ENCODE measurements around the gene MGAT5.

Gene MGAT5

DNA sequence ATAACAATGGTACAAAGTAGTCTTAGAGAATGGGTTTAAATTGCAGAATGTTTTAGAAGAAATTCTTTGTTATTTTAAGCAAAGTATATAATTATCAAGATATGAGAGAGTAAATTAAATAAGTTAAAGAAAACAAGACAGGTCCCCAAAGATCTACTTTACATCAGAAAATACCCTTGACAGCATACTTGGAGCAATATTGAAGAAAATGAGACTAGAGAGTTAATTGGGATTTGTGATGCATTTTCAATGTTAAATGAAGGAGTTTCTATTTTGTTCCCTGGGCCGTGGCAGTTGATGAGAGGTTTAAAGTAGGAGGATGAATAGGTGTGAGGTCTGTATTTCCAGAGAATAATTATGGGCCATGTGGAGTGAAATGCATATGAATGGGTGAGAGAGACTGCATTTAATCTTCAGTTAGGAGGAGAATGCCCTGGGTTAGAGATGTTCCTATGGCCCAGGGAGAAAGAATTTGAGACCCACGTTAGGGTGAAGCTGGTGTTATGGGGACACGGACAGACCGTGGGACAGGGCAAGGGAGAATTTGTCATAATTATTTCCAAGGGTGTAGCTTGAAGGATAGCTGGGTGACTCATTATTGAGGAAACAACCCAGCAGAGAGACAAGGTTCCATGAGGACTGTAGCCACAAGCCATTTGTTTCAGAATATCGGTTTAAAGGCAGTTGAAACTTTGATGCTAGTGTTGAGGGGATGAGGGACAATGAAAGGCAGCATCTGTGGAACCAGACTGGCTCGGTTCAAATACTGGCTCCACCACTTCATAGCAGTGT is 22.7 kb downstream of the MGAT5 start:
- no peak for DNase-seq

- no peak for DNase-seq
These were observed 23.4 kb downstream of the MGAT5 start for GRCh38 chr2:134277223-134277622.

DNA sequence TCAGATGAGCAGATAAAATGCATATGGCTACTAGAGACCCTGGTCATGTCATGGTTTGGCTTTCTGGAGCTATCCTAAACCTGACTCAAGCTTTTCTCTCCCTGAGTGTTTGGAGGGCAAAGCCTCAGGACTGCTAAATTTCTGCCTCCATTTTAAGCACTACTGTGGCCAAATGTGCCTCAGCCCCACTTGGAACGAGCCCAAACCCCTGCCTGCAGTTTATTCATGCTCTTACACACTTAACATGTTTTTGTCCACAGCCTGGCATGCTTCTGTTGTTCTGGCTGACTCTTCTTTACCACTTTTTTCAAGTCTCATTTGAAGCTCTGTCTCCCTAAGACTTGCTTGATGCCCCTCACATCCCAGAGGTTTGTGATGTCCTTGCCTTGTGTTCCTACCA is 24.7 kb downstream of the MGAT5 start:
- no peak for DNase-seq

- DNase-seq: no peak
These were observed 25.5 kb downstream of the MGAT5 start for GRCh38 chr2:134279417-134279816.

DNA sequence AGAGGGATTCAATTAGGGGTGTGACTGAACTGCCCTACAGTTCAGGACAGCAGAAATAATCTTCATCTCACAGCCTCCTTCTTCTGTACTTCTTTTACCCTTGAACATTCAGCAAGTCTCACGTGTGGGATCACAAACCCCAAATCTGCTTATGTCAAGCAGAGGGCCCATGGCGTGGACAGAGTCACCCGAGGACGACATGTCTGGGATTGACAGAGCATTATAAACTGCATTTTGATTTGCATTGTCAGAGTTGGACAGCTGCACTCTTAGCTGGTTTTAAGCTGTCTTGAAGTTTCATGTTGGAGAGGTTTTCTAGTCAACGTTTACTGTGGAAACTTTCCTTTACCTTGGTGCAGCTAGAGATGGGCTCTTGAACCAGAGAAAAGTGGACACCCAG is 26.4 kb downstream of the MGAT5 start:
- no peak for DNase-seq

DNA sequence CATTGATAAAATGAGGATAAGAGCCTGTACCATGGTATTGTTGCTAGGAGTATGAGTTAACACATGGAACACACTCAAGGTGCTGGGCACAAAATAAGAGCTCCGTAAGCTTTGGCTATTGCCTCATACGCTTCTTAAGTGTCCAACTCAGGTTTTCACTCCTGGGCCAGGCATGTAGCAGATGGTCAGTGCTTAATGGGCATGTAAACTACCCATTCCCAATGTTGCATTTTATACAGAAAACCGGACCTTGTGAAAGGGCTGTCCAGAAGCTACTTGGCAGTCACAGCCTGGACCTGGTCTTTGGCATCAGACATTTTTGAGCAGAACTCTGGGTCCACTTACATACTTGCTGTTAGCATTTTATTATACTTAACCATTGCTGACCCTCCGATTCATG is 26.9 kb downstream of the MGAT5 start:
- DNase-seq: no peak

DNA sequence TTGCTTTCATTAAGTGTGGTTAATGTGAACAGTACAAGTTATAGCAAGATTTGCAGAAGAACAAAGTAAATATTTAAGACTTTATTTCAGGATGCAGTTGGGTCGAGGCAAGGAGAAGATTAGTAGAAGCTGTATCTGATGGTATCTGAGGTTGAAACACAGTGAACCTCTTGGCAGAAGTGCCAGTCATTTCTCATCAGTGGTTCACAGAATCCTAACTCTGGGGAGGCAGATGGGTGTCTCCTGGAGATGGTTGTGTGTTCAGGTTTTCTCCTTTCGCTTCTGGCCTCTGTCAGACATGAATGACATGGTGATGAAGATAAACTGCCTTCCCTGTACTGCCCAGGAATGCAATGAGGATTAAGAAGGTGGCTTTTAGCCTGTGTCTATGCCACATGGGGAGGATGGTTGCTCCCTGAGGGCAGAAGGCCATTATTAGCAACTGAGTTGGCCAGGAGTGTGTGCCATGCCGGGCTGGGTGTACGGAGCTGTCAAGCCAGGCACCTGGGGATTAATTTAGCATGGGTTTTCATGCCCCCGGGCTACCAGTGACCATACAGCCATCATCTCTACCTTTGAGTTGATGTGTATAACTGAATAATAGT is 28.0 kb downstream of the MGAT5 start:
- no peak for DNase-seq

DNA sequence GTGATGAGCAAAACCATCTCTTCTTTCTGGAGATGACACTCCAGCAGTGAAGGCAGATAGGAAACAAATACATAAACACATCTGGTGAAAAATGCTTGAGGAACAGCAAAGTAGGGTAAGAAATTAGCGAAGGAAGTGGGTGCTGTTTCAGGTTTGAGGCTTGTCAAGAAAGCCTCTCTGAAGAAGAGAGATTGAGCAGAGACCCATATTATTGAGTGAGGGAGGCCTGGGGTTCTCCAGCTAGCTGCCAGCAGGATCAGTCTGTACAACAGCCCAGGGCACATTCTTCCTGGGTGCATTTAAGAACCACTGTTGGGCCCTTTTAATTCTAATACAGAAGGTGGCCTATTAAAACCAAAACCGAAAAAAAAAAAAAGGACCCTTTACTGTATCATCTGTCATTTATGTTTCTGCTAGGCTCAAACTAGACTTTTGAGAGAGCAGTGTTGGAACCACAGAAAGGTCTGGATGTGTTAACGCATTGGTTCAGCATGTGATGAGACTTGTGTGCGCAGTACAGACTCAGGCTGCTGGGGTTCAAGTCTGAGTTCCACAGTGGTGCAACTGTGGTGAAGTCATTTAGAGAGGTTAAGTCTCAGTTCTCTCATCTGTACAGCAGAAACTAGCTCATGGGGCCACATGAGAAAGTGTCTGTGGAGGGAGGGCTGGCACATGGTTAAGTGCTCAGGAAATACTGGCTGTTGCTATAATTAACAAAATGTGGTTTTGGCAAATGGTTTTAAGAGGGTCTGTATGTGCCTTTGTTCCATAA is 28.9 kb downstream of the MGAT5 start:
- no peak for DNase-seq

GRCh38 chr2:134283661-134284060 is 29.8 kb downstream of the MGAT5 start:
- no peak for DNase-seq

GRCh38 chr2:134284119-134284670 is 30.3 kb downstream of the MGAT5 start:
- no peak for DNase-seq

- DNase-seq: no peak
These were observed 33.5 kb downstream of the MGAT5 start for GRCh38 chr2:134287323-134287722.

DNA sequence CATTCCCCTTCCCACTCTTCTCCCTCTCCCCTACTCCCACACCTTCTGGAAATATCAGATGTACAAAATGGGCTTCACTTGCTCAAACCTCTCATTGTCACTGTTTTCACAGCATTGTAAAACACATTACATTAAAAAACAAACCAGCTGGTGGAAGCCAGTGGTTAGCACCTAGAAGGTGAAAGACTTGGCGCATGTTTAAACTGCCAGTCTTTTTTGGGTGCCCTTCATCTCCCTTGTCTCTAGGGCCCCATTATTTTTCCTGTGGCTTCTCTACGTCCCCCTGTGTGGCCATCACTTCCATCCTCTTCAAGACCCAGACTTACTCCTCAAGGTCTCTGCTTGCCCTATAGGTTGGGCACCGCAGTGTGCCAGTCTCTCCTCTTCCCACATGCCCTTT is 34.9 kb downstream of the MGAT5 start:
- no peak for DNase-seq

GRCh38 chr2:134289225-134289624 is 35.4 kb downstream of the MGAT5 start:
- DNase-seq: no peak

DNA sequence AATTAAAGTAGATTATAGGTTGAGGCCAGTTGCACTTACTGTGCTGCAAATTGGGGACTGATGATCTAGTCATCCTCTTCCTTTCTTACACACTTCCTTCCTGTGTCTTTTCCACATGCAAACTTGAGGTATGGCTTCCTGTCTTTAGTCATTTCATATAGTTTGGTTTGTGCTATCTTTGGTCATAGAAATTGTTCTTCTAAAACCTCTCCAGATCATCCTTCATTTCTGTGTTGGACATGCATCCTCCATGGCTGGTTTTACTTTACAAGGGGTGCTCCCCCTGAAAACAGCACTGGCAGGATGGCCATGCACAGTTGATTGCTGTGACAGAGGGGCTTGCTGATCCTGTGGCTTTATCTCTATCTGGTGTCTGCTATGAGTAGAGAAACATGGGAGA is 36.5 kb downstream of the MGAT5 start:
- DNase-seq: no peak

DNA sequence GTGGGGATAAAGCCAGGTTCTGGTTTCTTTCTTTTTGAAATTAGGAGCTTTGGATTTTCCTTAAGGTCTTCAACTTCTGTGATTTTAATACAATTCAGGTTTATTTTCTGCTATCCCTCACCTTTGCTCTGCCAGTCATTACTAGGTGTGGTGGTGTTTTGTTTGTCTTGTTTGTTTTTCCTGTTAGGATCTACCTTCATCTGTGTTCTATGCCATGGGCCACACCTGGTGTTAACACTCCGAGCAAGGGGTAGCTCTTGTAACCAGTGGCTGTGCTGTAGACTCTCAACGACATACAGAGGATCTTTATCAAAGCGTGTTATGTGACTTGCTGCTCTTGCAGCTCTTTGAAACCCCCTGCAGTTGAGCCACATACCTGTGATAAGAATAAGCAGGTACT is 38.6 kb downstream of the MGAT5 start:
- DNase-seq: no peak

DNA sequence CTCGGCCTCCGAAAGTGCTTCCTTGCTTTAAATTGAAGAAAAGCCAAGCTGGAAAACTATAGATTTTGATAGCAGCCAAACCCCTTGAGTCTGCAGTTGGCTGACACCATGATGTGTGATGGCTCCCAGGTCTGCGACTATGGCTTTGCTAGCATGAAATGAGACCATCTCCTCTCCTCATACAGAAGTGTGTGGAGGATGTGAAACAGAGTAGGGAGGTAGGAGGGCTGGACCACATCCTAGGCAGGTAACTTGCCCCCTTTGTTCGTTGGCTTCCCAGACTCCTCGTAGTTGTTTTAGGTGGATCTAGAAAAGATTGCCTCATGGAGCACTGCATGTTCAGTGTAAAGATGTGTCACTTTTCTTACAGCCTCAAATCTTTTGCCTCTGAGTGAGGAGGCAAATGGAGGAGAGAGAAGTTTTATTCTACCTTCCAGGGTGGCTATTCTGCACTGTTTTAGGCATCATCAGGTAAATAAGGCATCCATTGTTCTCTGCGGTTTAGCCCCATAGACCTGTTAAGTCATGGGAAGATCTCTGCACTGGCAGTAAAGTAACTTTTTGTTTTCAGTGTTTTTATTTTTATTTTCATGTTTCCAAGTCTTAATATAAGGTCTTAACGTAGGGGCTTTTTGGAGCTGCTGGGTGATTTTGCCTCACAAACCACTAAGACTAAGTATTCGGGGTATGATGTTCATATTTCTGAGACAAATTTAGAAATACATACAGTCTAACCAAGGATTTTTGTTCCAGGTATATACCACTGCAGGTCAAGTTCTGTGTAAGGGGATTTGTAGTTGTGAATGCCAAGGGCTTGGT is 40.1 kb downstream of the MGAT5 start:
- no peak for DNase-seq

GRCh38 chr2:134294598-134294997 is 40.7 kb downstream of the MGAT5 start:
- DNase-seq: peak in 1 of 58 donors; percentile 14

- DNase-seq: no peak
These were observed 41.6 kb downstream of the MGAT5 start for GRCh38 chr2:134295441-134295840.

DNA sequence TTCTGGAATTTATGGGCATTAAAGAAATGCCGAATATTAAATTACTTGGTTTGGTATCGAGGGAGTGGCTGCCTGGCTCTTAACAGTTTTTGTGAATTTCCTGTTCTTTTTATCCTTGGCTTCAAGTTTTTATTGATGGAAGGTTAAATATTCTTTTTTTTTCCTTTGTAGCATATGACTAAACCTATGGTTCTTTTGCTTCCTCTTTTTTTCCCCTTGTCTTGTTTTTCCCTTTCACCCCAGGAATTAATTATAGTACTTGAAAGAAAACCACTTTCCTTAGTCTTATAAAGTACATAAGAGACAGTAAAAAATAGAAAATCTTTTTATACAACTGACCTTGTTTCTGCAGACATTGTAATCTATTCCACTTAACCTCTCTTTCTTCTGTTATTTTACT is 42.4 kb downstream of the MGAT5 start:
- no peak for DNase-seq

- DNase-seq: no peak
These were observed 45.5 kb downstream of the MGAT5 start for GRCh38 chr2:134299334-134299733.

DNA sequence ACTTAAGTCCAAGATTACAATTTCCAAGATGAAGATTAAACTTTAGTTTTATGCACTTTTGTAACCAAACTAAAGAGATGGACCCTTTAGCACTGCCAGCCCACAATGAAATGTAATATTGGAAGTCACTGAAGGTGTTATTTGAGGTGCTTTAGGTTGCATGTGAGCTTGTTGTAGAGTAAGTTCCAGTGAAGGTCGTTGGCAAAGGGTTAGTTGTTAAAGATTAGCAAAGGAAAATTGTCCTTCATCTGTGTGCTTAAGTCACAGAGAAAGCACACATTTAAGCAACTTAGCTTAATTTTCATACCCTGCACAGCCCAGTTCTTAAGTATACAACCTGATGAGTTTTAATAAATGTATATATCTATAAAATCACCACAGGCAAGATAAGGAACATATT is 46.7 kb downstream of the MGAT5 start:
- no peak for DNase-seq
